Mammary epithelial cell (primary cell): ENCODE data around the gene CNTRL.

ENCODE experiments used
- EZH2 ChIP-seq: IDR thresholded peaks from 2 replicates; pipeline ENCODE4 v1.6.1; 2012; ENCODE audit warnings: low read length, inconsistent platforms, borderline replicate concordance
- TF ChIP-seq, protein P1 (sequence below), 2 donors: IDR thresholded peaks in 1 of 2; conservative IDR thresholded peaks in 1 of 2; 2 replicates each; pipeline ENCODE4 v1.5.1; 2011 to 2012; ENCODE audit warnings: inconsistent platforms in 2 of 2, low read length in 2 of 2, mild to moderate bottlenecking in 2 of 2, control low read depth in 1 of 2, low read depth in 1 of 2; ENCODE audit not compliant: insufficient read depth in 1 of 2; ENCODE audit errors: extremely low read depth in 1 of 2

DNA sequence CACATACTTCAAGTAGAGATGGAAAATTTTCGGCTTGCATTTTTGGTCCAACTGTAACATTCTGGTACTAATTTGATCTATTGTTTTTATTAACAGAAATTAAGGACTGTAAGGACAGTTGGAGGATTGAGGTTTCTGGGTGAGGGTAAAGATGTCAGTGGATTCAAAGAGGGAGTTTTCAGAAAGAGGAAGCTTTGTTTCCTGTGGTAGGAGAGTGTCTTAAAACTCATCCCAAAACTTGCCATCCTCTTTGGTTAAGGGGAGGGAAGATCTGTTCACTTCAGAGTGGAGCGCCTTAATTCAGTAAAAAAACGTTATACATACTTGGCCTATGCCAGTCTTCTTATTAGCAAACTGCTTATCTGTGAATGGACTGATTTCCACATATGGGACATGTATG lies 13.8 kb downstream of the CNTRL start:
- TF ChIP-seq, protein P1, sequence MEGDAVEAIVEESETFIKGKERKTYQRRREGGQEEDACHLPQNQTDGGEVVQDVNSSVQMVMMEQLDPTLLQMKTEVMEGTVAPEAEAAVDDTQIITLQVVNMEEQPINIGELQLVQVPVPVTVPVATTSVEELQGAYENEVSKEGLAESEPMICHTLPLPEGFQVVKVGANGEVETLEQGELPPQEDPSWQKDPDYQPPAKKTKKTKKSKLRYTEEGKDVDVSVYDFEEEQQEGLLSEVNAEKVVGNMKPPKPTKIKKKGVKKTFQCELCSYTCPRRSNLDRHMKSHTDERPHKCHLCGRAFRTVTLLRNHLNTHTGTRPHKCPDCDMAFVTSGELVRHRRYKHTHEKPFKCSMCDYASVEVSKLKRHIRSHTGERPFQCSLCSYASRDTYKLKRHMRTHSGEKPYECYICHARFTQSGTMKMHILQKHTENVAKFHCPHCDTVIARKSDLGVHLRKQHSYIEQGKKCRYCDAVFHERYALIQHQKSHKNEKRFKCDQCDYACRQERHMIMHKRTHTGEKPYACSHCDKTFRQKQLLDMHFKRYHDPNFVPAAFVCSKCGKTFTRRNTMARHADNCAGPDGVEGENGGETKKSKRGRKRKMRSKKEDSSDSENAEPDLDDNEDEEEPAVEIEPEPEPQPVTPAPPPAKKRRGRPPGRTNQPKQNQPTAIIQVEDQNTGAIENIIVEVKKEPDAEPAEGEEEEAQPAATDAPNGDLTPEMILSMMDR (conservative IDR thresholded peaks at IDR 0.05 in 1 of 2, IDR thresholded peaks at IDR 0.05 in 1 of 2; ENCODE audit: extremely low read depth in 1 of 2, insufficient read depth in 1 of 2, low read depth in 1 of 2, low read length in 2 of 2): no peak
- TF ChIP-seq EZH2: no peak
